CD4-positive, alpha-beta T cell treated with Interleukin-4 for 4 hours (primary cell): ENCODE measurements around the gene UNC79.

ENCODE experiments used
- DNase-seq: peaks from one replicate; pipeline ENCODE4 v3.0.0-alpha.2; 2020

UNC79 gene

GRCh38 chr14:93712838-93713724, 282.3 kb downstream of the UNC79 start:
- no peak for DNase-seq

- DNase-seq: no peak
Measured at GRCh38 chr14:93713726-93714405, 283.1 kb downstream of the UNC79 start.

- no peak for DNase-seq
Measured at GRCh38 chr14:93714605-93715004, 283.9 kb downstream of the UNC79 start.

- no peak for DNase-seq
Measured at GRCh38 chr14:93715279-93715927, 284.7 kb downstream of the UNC79 start.

GRCh38 chr14:93716002-93716745, 285.4 kb downstream of the UNC79 start:
- no peak for DNase-seq

- no peak for DNase-seq
Measured at GRCh38 chr14:93716746-93717667, 286.3 kb downstream of the UNC79 start.

GRCh38 chr14:93717668-93718320, 287.1 kb downstream of the UNC79 start:
- no peak for DNase-seq

- no peak for DNase-seq
Measured at GRCh38 chr14:93719256-93719655, 288.5 kb downstream of the UNC79 start.

GRCh38 chr14:93720076-93720815, 289.5 kb downstream of the UNC79 start:
- no peak for DNase-seq

- no peak for DNase-seq
Measured at GRCh38 chr14:93720981-93721483, 290.3 kb downstream of the UNC79 start.

- no peak for DNase-seq
Measured at GRCh38 chr14:93723001-93723400, 292.3 kb downstream of the UNC79 start.

- no peak for DNase-seq
Measured at GRCh38 chr14:93725002-93725582, 294.4 kb downstream of the UNC79 start.

- no peak for DNase-seq
Measured at GRCh38 chr14:93725993-93726392, 295.3 kb downstream of the UNC79 start.

- DNase-seq: no peak
Measured at GRCh38 chr14:93727039-93727740, 296.5 kb downstream of the UNC79 start.

- DNase-seq: no peak
Measured at GRCh38 chr14:93727917-93728650, 297.3 kb downstream of the UNC79 start.

GRCh38 chr14:93728651-93729016, 297.9 kb downstream of the UNC79 start:
- no peak for DNase-seq

- DNase-seq: no peak
Measured at GRCh38 chr14:93729993-93730392, 299.3 kb downstream of the UNC79 start.

GRCh38 chr14:93731753-93732152, 301.0 kb downstream of the UNC79 start:
- no peak for DNase-seq

GRCh38 chr14:93732524-93732923, 301.8 kb downstream of the UNC79 start:
- no peak for DNase-seq
